SK-N-SH (cell line): ENCODE results near the gene ARHGEF3. TPM values are rescaled to one million over a fixed set of nuclear protein-coding genes. Genes with fewer than 3 reads are reported as not detected.

Source experiments
- CTCF ChIA-PET: fragments of 300-600, 350-600 bp; formaldehyde crosslinking; extraction: SDS; loops from one replicate; lab custom pipeline; 2021; lab: Yijun Ruan, JAX
- POLR2A ChIA-PET: fragments of 350-600 bp; sonication (Branson Sonifier 250); formaldehyde crosslinking; extraction: SDS; loops from one replicate; lab custom pipeline; 2020; ENCODE audit warnings: antibody characterized with exemption, inconsistent platforms; lab: Yijun Ruan, JAX
- DNase-seq: peaks from one replicate; pipeline ENCODE4 v3.0.0; 2012
- H2AFZ ChIP-seq: fragments of 200-600 bp; sonication (generic); 2 replicates; pipeline ENCODE4 v1.8.1; 2016; ENCODE audit warnings: antibody characterized with exemption, mild to moderate bottlenecking, low read depth
- H3F3A ChIP-seq: fragments of 200-600 bp; sonication (generic); replicated peaks from 2 replicates; pipeline ENCODE3; 2016; ENCODE audit warnings: antibody characterized with exemption, mild to moderate bottlenecking; ENCODE audit not compliant: insufficient read depth
- H3K27ac ChIP-seq, 2 experiments: fragments of 200-500 bp in 1 of 2; fragments of 200-600 bp in 1 of 2; sonication (Bioruptor generic) in 1 of 2; sonication (generic), shearing (Covaris generic) in 1 of 2; 2 replicates each; pipeline versions ENCODE4 v1.5.1 to v1.6.1; 2014 to 2016; ENCODE audit warnings: low read depth in 2 of 2, inconsistent platforms in 1 of 2, low read length in 1 of 2, mild to moderate bottlenecking in 1 of 2, mixed read lengths in 1 of 2
- H3K27me3 ChIP-seq: fragments of 200-600 bp; sonication (generic), shearing (Covaris generic); 2 replicates; pipeline ENCODE4 v1.6.1; 2016; ENCODE audit warnings: mixed run types; ENCODE audit not compliant: insufficient read depth
- H3K36me3 ChIP-seq, 2 experiments: fragments of 200-500 bp in 1 of 2; fragments of 200-600 bp in 1 of 2; sonication (Bioruptor generic) in 1 of 2; sonication (generic) in 1 of 2; replicated peaks in 1 of 2; 2 replicates each; pipeline versions ENCODE3 to v1.5.1; 2014 to 2016; ENCODE audit warnings: low read length in 1 of 2, mild to moderate bottlenecking in 1 of 2; ENCODE audit not compliant: insufficient read depth in 2 of 2, control insufficient read depth in 1 of 2
- H3K4me1 ChIP-seq, 2 experiments: fragments of 200-500 bp in 1 of 2; fragments of 200-600 bp in 1 of 2; sonication (Bioruptor generic) in 1 of 2; sonication (generic), shearing (Covaris generic) in 1 of 2; 2 replicates each; pipeline versions ENCODE4 v1.5.1 to v1.6.1; 2014 to 2016; ENCODE audit warnings: low read depth in 1 of 2, low read length in 1 of 2, mixed run types in 1 of 2; ENCODE audit not compliant: insufficient read depth in 2 of 2, control insufficient read depth in 1 of 2
- H3K4me2 ChIP-seq: fragments of 200-600 bp; sonication (generic), shearing (Covaris generic); 2 replicates; pipeline ENCODE4 v1.6.1; 2017; ENCODE audit warnings: mixed run types
- H3K4me3 ChIP-seq, 2 experiments: fragments of 200-500 bp in 1 of 2; fragments of 200-600 bp in 1 of 2; sonication (Bioruptor generic) in 1 of 2; sonication (generic), shearing (Covaris generic) in 1 of 2; 2 replicates each; pipeline versions ENCODE4 v1.5.1 to v1.8.1; 2014 to 2016; ENCODE audit warnings: low read depth in 2 of 2, inconsistent platforms in 1 of 2, low read length in 1 of 2, mild to moderate bottlenecking in 1 of 2, mixed read lengths in 1 of 2, moderate library complexity in 1 of 2
- H3K79me2 ChIP-seq: fragments of 200-600 bp; sonication (generic); 2 replicates; pipeline ENCODE4 v1.8.1; 2017; ENCODE audit warnings: mild to moderate bottlenecking; ENCODE audit not compliant: insufficient read depth
- H3K9ac ChIP-seq: fragments of 200-600 bp; sonication (generic); 2 replicates; pipeline ENCODE4 v1.6.1; 2017; ENCODE audit warnings: mixed run types
- H3K9me2 ChIP-seq: fragments of 200-600 bp; sonication (generic); 2 replicates; pipeline ENCODE4 v1.6.1; 2017; ENCODE audit warnings: mixed run types
- H3K9me3 ChIP-seq: fragments of 200-600 bp; sonication (generic); 2 replicates; pipeline ENCODE4 v1.6.1; 2017; ENCODE audit warnings: mixed run types, mild to moderate bottlenecking, moderate library complexity
- H4K20me1 ChIP-seq: fragments of 200-600 bp; sonication (generic); 2 replicates; pipeline ENCODE4 v1.6.1; 2017; ENCODE audit warnings: mild to moderate bottlenecking, mixed run types; ENCODE audit not compliant: insufficient read depth
- ELF1 ChIP-seq: IDR thresholded peaks from 2 replicates; pipeline ENCODE4 v1.4.0; 2012
- EP300 ChIP-seq, 2 experiments: IDR thresholded peaks; 2 replicates each; pipeline versions ENCODE4 v1.4.0 to v1.6.1; 2012; ENCODE audit warnings: borderline replicate concordance in 1 of 2, low read depth in 1 of 2, low read length in 1 of 2
- MAX ChIP-seq: IDR thresholded peaks from 2 replicates; pipeline ENCODE4 v1.4.0; 2012; ENCODE audit warnings: low read depth
- MEF2A ChIP-seq: IDR thresholded peaks from 2 replicates; pipeline ENCODE4 v1.4.0; 2012; ENCODE audit warnings: low read depth, borderline replicate concordance
- MXI1 ChIP-seq: IDR thresholded peaks from 2 replicates; pipeline ENCODE4 v1.6.1; 2012; ENCODE audit warnings: mild to moderate bottlenecking, low read depth, low read length, improper control_type of control experiment
- PBX3 ChIP-seq: IDR thresholded peaks from 2 replicates; pipeline ENCODE4; 2012
- TCF12 ChIP-seq: IDR thresholded peaks from 2 replicates; pipeline ENCODE4 v1.4.0; 2012
- TEAD4 ChIP-seq: IDR thresholded peaks from 2 replicates; pipeline ENCODE4 v1.4.0; 2012; ENCODE audit warnings: mild to moderate bottlenecking, borderline replicate concordance; ENCODE audit not compliant: insufficient read depth
- ZBTB33 ChIP-seq: IDR thresholded peaks from 2 replicates; pipeline ENCODE4 v1.4.0; 2012; ENCODE audit warnings: low read depth, borderline replicate concordance
- WGBS: methylation state at CpG from one replicate; pipeline ENCODE4 v1.1.6; 2017; ENCODE audit warnings: low lambda C conversion rate; 5-methylcytosine and 5-hydroxymethylcytosine counted together
- polyA plus RNA-seq, 3 experiments: library from polyadenylated mRNA; depleted of rRNA; stranded (reverse); fragments of >200 nt; gene quantifications; 2 replicates each; pipeline ENCODE4 v1.2.3, GENCODE V29; 2012

Gene ARHGEF3
- polyA plus RNA-seq, 1 of the 3 experiments (the other 2 are of a cell fraction): 5.9 TPM

- ChIA-PET CTCF (interaction anchor here (1.6 kb wide), 1 partner anchor 23 kb away, joined by 12 read pairs; no protein-coding TSS in a partner anchor), POLR2A (no interaction called here)
Measured at GRCh38 chr3:56776556-56776950, 25.2 kb downstream of the ARHGEF3 start.

GRCh38 chr3:56775838-56776555 lies 25.8 kb downstream of the ARHGEF3 start:
- no peaks in the 10 kb centered on the region for H3K9me3 ChIP-seq
- H3K27me3 ChIP-seq: no peaks in the 10 kb centered on the region
- peak overlapping the region in 1 of 2 experiments; percentile 51; a peak in 2 of 4 replicates for H3K27ac ChIP-seq
- WGBS: 77% methylated on average over 8 of the region's 8 CpGs
- no peak overlapping the region for H3K4me3 ChIP-seq
- H3K9ac ChIP-seq: no peak overlapping the region
- H3K4me2 ChIP-seq: no peak overlapping the region
- peaks cover 0 to 27% of the 10 kb centered on the region in 2 experiments; a peak in 2 of 4 replicates for H3K4me1 ChIP-seq
- no peak for DNase-seq
- CTCF ChIA-PET: interaction anchor here (1.6 kb wide), 1 partner anchor 24 kb away, joined by 12 read pairs; no protein-coding TSS in a partner anchor
- H2AFZ ChIP-seq: no peak overlapping the region
- TF ChIP-seq ELF1: no peak
- no peak for TF ChIP-seq TEAD4
- no peak for TF ChIP-seq MXI1
- no peak for TF ChIP-seq TCF12
- TF ChIP-seq MEF2A: no peak
- no peak for TF ChIP-seq ZBTB33
- no peak for TF ChIP-seq PBX3
- no peaks in the 10 kb centered on the region for H3K36me3 ChIP-seq
- POLR2A ChIA-PET: no interaction called here
- H3K9me2 ChIP-seq: no peaks in the 10 kb centered on the region
- no peaks in the 10 kb centered on the region for H3K79me2 ChIP-seq
- H3F3A ChIP-seq: no peaks in the 10 kb centered on the region
- H4K20me1 ChIP-seq: no peaks in the 10 kb centered on the region

More at GRCh38 chr3:56776556-56776950, 25.2 kb downstream of the ARHGEF3 start:
- Histone ChIP-seq H3K36me3 (no peaks in the 10 kb centered on the region), H3K4me3 (no peak overlapping the region), H3K9me2 (no peaks in the 10 kb centered on the region), H3K27me3 (no peaks in the 10 kb centered on the region), H3K4me1 (peaks cover 0 to 27% of the 10 kb centered on the region in 2 experiments; a peak in 2 of 4 replicates), H3K27ac (peak overlapping the region in 1 of 2 experiments; percentile 51; a peak in 2 of 4 replicates), H3K9ac (no peak overlapping the region), H2AFZ (no peak overlapping the region), H3K9me3 (no peaks in the 10 kb centered on the region), H4K20me1 (no peaks in the 10 kb centered on the region), H3F3A (no peaks in the 10 kb centered on the region), H3K79me2 (no peaks in the 10 kb centered on the region), H3K4me2 (no peak overlapping the region)
- WGBS: 64% methylated on average over 3 of the region's 3 CpGs
- no peak for TF ChIP-seq EP300 (IDR thresholded peaks at IDR 0.05; ENCODE audit: borderline replicate concordance in 1 of 2, low read depth in 1 of 2, low read length in 1 of 2)
- TF ChIP-seq MAX: no peak
- TF ChIP-seq MXI1: no peak
- DNase-seq: no peak
